ENCODE results near the gene ZFR. TPM values are rescaled to one million over a fixed set of nuclear protein-coding genes. Genes with fewer than 3 reads are reported as not detected.
"Not testable (repeated sequence)": the region's sequence is repeated elsewhere in the genome, so short reads cannot be mapped to it uniquely, and the experiment has no call there.

Gene ZFR
- total and polyA plus RNA-seq, 8 donors = 15.7 to 33.4 (median 23.1) TPM

DNA sequence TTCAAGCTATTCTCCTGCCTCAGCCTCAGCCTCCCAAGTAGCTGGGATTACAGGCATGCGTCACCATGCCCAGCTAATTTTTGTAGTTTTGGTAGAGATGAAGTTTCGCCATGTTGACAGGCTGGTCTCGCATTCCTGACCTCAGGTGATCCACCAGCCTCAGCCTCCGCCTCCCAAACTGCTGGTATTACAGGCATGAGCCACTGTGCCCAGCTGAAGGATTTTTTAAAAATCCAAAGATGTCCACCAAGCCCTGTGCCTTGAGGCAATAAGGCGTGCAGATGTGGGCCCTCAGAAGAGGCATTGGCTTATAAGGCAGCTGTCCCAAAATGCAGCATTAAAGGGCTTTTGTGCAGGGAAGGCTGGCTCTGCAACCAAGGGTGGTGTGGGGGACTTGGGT lies 10.3 kb upstream of the ZFR start:
- TF ChIP-seq, protein P1, sequence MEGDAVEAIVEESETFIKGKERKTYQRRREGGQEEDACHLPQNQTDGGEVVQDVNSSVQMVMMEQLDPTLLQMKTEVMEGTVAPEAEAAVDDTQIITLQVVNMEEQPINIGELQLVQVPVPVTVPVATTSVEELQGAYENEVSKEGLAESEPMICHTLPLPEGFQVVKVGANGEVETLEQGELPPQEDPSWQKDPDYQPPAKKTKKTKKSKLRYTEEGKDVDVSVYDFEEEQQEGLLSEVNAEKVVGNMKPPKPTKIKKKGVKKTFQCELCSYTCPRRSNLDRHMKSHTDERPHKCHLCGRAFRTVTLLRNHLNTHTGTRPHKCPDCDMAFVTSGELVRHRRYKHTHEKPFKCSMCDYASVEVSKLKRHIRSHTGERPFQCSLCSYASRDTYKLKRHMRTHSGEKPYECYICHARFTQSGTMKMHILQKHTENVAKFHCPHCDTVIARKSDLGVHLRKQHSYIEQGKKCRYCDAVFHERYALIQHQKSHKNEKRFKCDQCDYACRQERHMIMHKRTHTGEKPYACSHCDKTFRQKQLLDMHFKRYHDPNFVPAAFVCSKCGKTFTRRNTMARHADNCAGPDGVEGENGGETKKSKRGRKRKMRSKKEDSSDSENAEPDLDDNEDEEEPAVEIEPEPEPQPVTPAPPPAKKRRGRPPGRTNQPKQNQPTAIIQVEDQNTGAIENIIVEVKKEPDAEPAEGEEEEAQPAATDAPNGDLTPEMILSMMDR (IDR thresholded peaks at IDR 0.05) = no peak
- WGBS, 2 donors = 90 to 97% methylated on average over 5 of the region's 5 CpGs
- Histone ChIP-seq H3K4me1 (no peaks in the 10 kb centered on the region), H3K27me3 (no peaks in the 10 kb centered on the region), H3K4me3 (no peak overlapping the region), H3K9me3 (no peaks in the 10 kb centered on the region), H3K36me3 (no peaks in the 10 kb centered on the region), H3K27ac (no peak overlapping the region)
- intact Hi-C loops (cut with DNase I) = no loop called here
- no peak for FAIRE-seq
- no peak for DNase-seq
- no peak for ATAC-seq

DNA sequence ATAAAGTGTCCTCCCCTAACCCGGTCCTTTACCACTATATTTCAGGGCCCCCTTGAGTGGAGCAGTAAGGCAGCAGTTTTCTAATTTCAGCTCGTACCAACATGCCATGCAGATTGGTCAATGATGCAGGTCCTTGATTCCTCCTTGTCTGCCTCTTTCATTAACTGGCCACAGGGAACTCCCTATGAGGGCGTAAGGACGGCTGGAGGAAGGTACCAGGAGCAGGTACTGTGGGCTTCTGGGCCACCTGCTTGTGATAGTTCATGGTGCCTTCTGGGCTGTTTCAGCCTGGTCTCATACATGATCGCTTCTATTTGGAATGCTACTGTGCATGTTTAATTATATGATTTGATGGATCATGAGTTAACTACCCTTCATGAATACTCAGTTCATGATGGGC lies 9.4 kb upstream of the ZFR start:
- TF ChIP-seq, protein P1 (IDR thresholded peaks at IDR 0.05) = no peak
- DNase-seq (no peak), ATAC-seq (no peak), FAIRE-seq (no peak)
- Histone ChIP-seq H3K27me3 (no peaks in the 10 kb centered on the region), H3K27ac (no peak overlapping the region), H3K4me1 (no peaks in the 10 kb centered on the region), H3K4me3 (no peak overlapping the region), H3K36me3 (no peaks in the 10 kb centered on the region), H3K9me3 (no peaks in the 10 kb centered on the region)
- intact Hi-C loops (cut with DNase I) = no loop called here
- 79 to 83% methylated on average over 5 of the region's 5 CpGs for WGBS, 2 donors

DNA sequence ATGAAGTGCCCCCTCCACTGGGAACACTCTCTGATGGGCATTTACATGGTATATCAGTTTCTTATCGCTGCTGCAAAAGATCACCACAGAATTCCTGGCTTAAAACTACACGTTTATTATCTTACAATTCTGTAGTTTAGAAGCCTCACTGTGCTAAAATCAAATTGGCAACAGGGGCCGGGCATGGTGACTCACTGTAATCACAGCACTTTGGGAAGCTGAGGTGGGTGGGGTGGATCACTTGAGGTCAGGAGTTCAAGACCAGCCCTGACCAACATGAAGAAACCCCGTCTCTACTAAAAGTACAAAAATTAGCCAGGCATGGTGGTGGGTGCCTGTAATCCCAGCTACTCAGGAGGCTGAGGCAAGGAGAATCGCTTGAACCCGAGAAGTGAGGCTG lies 7.8 kb upstream of the ZFR start:
- H3K4me1 ChIP-seq; intact Hi-C loops (cut with DNase I); H3K4me3 ChIP-seq; DNase-seq; H3K27me3 ChIP-seq; H3K27ac ChIP-seq; ATAC-seq; FAIRE-seq; H3K9me3 ChIP-seq; H3K36me3 ChIP-seq: not testable (repeated sequence)
- WGBS, 2 donors = 78 to 80% methylated on average over 6 of the region's 6 CpGs

DNA sequence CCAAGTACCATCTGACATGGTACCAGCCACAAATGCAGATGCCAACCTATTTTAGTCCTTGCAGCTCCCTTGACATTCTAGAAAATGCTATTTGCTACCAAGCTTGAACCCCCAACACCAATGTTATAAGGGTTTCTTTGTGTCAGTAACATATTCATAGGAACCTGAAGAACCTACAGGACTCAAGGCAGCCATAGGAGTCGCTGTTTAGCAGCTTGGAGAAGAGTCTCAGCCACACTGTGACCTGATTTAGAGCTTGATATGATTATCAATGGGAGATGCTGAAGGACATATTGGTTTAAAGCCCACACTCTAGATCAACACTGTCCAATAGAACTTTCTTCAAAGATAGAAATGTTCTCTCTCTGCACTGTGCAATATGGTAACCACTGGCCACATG lies 6.4 kb upstream of the ZFR start:
- DNase-seq (no peak), FAIRE-seq (no peak), ATAC-seq (no peak)
- no peaks in the 10 kb centered on the region for H3K9me3 ChIP-seq
- TF ChIP-seq, protein P1 (IDR thresholded peaks at IDR 0.05) = no peak
- H3K4me3 ChIP-seq = no peak overlapping the region
- no peaks in the 10 kb centered on the region for H3K4me1 ChIP-seq
- H3K27ac ChIP-seq = no peak overlapping the region
- H3K27me3 ChIP-seq = no peaks in the 10 kb centered on the region
- intact Hi-C loops (cut with DNase I) = no loop called here
- no peaks in the 10 kb centered on the region for H3K36me3 ChIP-seq
- 53 to 84% methylated on average over 1 of the region's 1 CpG for WGBS, 2 donors

DNA sequence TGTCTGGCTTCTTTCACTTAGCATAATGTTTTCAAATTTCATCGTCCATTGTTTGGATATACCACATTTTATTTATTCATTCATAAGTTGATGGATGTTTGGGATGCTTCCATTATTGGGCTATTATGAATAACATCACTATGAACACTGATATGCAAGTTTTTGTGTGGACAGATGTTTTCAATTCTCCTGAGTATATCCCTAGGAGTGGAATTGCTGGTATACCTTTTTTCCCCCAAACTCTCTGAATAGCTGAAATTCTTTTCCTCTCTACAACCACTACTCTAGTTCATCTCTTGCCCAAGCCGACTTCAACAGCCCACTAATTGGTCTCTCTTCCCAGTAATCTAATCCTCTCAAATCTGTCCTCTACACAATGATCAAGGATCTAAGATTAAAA lies 4.7 kb upstream of the ZFR start:
- no peaks in the 10 kb centered on the region for H3K36me3 ChIP-seq
- no peaks in the 10 kb centered on the region for H3K9me3 ChIP-seq
- no peak overlapping the region for H3K4me3 ChIP-seq
- no peaks in the 10 kb centered on the region for H3K4me1 ChIP-seq
- TF ChIP-seq, protein P1 (IDR thresholded peaks at IDR 0.05) = no peak
- DNase-seq (no peak), FAIRE-seq (no peak), ATAC-seq (no peak)
- H3K27me3 ChIP-seq = no peaks in the 10 kb centered on the region
- intact Hi-C loops (cut with DNase I) = no loop called here
- 44 to 63% methylated on average over 2 of the region's 2 CpGs for WGBS, 2 donors
- H3K27ac ChIP-seq = no peak overlapping the region

DNA sequence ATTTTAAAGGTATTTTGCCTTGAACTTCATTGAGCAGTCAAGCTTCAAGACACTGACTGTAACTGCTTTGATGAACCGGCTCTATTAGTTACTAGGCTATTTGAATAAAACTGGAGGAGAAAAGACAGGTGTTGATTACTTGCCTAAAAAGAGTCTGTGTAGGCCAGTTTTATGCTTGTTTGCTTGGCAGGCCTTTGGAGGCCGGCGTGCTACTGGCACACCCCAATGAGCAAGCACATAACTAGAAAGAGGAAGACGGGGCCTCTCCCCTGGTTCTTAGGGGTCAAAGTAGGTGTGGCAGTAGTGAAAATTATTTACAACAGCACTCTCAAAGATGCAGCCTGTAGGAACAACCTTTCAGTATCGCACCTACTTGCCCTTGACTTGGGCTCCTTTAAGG lies 2.1 kb upstream of the ZFR start:
- FAIRE-seq = no peak
- Histone ChIP-seq H3K4me1 (peaks cover 0 to 17% (median 10%) of the 10 kb centered on the region in 3 donors), H3K27ac (peak overlapping the region in 2 of 4 donors; percentile 37 to 40), H3K27me3 (no peaks in the 10 kb centered on the region), H3K9me3 (no peaks in the 10 kb centered on the region), H3K4me3 (no peak overlapping the region), H3K36me3 (no peaks in the 10 kb centered on the region)
- intact Hi-C loops (cut with DNase I) = no loop called here
- TF ChIP-seq, protein P1 (IDR thresholded peaks at IDR 0.05) = no peak
- no peak for DNase-seq
- 69 to 77% methylated on average over 5 of the region's 5 CpGs for WGBS, 2 donors
- no peak for ATAC-seq
